ENCODE data around the gene MOV10. TPM values are rescaled to one million over a fixed set of nuclear protein-coding genes. Genes with fewer than 3 reads are reported as not detected.

MOV10 gene
- total and polyA plus RNA-seq, 2 donors (not counting 3 experiments of a cell fraction or from before 2014, with no cell fraction given): 97.1 to 113 TPM

DNA sequence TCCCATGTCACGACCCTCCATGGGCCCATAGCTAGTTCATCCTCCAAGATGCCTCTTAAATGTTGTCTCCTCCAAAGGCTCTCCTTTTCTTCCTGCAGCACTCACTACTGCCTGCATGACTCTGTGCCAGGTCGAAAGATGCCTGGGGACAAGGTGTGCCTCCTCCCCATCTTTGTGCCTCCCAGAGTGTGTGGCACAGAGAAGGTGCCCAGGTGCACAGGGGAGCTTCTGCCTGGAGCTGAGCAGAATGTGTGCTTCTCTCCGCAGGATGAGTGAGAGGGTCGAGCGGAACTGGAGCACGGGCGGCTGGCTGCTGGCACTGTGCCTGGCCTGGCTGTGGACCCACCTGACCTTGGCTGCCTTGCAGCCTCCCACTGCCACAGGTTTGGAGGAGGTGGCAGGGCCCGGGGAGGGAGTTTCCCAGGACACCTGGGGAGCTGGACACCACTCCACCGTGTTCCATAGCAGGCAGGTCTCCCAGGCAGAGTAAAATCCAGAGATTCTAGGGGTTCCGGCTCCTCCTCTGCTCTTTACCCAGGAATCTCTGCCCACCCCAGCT is 47.6 kb downstream of the MOV10 start:
- Histone ChIP-seq H3K27ac (ENCODE audit: insufficient read depth, low read depth, low read length) (no peak overlapping the region), H3K9me1 (replicated peaks; ENCODE audit: control insufficient read depth, extremely low read depth, insufficient read depth, low read length) (no peaks in the 10 kb centered on the region), H4K20me1 (replicated peaks; ENCODE audit: control insufficient read depth, extremely low read depth, insufficient read depth, low read length) (no peaks in the 10 kb centered on the region), H3K79me2 (ENCODE audit: control insufficient read depth, insufficient read depth, low read length) (no peaks in the 10 kb centered on the region), H3K27me3 (ENCODE audit: control insufficient read depth in 2 of 2, insufficient read depth in 2 of 2, low read length in 2 of 2) (no peaks in the 10 kb centered on the region), H3K4me3 (replicated peaks in 1 of 3; ENCODE audit: insufficient read depth in 1 of 3, low read depth in 1 of 3, low read length in 3 of 3) (no peak overlapping the region), H3K9me3 (replicated peaks; ENCODE audit: control insufficient read depth, insufficient read depth, low read length) (no peaks in the 10 kb centered on the region), H3K9ac (replicated peaks; ENCODE audit: extremely low read depth, insufficient read depth, low read length) (no peak overlapping the region), H3K4me1 (ENCODE audit: control insufficient read depth, extremely low read depth, insufficient read depth, low read length) (no peaks in the 10 kb centered on the region), H2AFZ (ENCODE audit: low read depth, low read length) (no peak overlapping the region), H3K4me2 (ENCODE audit: insufficient read depth, low read length) (no peak overlapping the region), H3K36me3 (ENCODE audit: control insufficient read depth in 2 of 2, extremely low read depth in 1 of 2, insufficient read depth in 2 of 2, low read length in 2 of 2) (no peaks in the 10 kb centered on the region)
- BruUV-seq (replicated peaks): no TSS peak
- DNase-seq (ENCODE audit: low read depth, low spot score) (no peak), FAIRE-seq (no peak)
- ChIA-PET CTCF (interaction anchor here (0.6 to 10.5 kb wide), 4 partner anchors 22 to 321 kb away, joined by 3 to 441 read pairs (median 4); no protein-coding TSS in a partner anchor), POLR2A (interaction anchor here (0.6 kb wide), 1 partner anchor 23 kb away, joined by 3 read pairs; no protein-coding TSS in a partner anchor)
- TF ChIP-seq POLR2AphosphoS5 (IDR thresholded peaks at IDR 0.05; ENCODE audit: insufficient read depth, low read depth, low read length): no peak
- dilution Hi-C loops (cut with MboI; ENCODE audit: extremely low pct_ligation_motif_present, low sequenced_read_pairs) (no loop called here), intact Hi-C loops (cut with micrococcal nuclease) (no loop called here)

DNA sequence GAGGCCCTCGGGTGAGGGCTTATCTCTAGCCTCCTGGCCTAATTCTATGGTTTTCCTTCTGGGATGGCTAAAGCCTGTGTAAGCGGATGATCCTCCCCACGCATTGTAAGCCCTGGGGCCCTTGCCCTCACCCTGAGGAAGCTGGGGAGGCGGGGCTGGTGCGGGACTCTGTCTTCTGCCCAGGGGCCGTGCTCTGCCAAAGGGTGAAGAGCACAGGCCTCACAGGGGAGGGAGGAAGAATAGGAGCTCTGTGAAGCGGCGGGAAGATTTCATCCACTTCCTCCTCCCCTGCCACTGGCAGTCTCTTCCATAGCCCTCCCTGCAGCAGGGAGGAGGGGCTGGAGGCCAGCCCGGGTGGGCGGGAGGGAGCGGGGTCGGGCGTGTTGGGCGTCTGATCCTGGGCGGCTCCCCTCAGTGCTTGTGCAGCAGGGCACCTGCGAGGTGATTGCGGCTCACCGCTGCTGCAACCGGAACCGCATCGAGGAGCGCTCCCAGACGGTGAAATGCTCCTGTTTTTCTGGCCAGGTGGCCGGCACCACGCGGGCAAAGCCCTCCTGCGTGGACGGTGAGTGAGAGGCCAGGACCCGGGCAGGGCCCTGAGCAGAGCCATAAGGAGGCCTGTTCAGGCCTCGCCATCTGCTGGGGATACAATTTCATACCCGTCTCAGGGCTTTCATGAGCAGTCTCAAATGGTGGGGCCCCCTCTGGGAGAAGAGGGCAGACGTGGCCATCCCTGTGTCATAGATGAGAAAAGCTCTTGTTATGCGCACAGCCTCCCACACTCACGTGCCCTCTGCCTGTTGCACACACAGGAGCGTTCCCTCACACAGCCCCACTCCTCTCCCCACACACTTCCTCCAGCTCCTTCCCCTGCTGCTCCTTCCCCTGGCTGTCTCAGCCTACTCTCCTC is 48.4 kb downstream of the MOV10 start:
- Histone ChIP-seq H3K36me3 (ENCODE audit: control insufficient read depth in 2 of 2, extremely low read depth in 1 of 2, insufficient read depth in 2 of 2, low read length in 2 of 2) (no peaks in the 10 kb centered on the region), H3K9me1 (replicated peaks; ENCODE audit: control insufficient read depth, extremely low read depth, insufficient read depth, low read length) (no peaks in the 10 kb centered on the region), H3K4me1 (ENCODE audit: control insufficient read depth, extremely low read depth, insufficient read depth, low read length) (no peaks in the 10 kb centered on the region), H3K9ac (replicated peaks; ENCODE audit: extremely low read depth, insufficient read depth, low read length) (no peak overlapping the region), H3K9me3 (replicated peaks; ENCODE audit: control insufficient read depth, insufficient read depth, low read length) (no peaks in the 10 kb centered on the region), H2AFZ (ENCODE audit: low read depth, low read length) (no peak overlapping the region), H3K27me3 (ENCODE audit: control insufficient read depth in 2 of 2, insufficient read depth in 2 of 2, low read length in 2 of 2) (no peaks in the 10 kb centered on the region), H3K79me2 (ENCODE audit: control insufficient read depth, insufficient read depth, low read length) (no peaks in the 10 kb centered on the region), H3K4me2 (ENCODE audit: insufficient read depth, low read length) (no peak overlapping the region), H3K27ac (ENCODE audit: insufficient read depth, low read depth, low read length) (no peak overlapping the region), H4K20me1 (replicated peaks; ENCODE audit: control insufficient read depth, extremely low read depth, insufficient read depth, low read length) (no peaks in the 10 kb centered on the region), H3K4me3 (replicated peaks in 1 of 3; ENCODE audit: insufficient read depth in 1 of 3, low read depth in 1 of 3, low read length in 3 of 3) (no peak overlapping the region)
- ChIA-PET POLR2A (interaction anchor here (0.6 kb wide), 1 partner anchor 22 kb away, joined by 3 read pairs; no protein-coding TSS in a partner anchor), CTCF (interaction anchor here (0.6 to 10.5 kb wide), 5 partner anchors 22 to 350 kb away, joined by 3 to 441 read pairs (median 3); partner anchors contain the start of gene LRIG2)
- dilution Hi-C loops (cut with MboI; ENCODE audit: extremely low pct_ligation_motif_present, low sequenced_read_pairs): no loop called here
- BruUV-seq (replicated peaks): no TSS peak
- no peak for TF ChIP-seq POLR2A (IDR thresholded peaks at IDR 0.05; ENCODE audit: low read depth, low read length)
- no peak for TF ChIP-seq EZH2 (IDR thresholded peaks at IDR 0.05; ENCODE audit: borderline replicate concordance, low read depth, low read length, severe bottlenecking)
- TF ChIP-seq GATA2 (IDR thresholded peaks at IDR 0.05; ENCODE audit: insufficient read depth, insufficient read length, low read depth, low read length): no peak
- TF ChIP-seq JUN (IDR thresholded peaks at IDR 0.05; ENCODE audit: borderline replicate concordance, insufficient read depth, insufficient read length, low read depth): no peak
- no peak for TF ChIP-seq POLR2AphosphoS5 (IDR thresholded peaks at IDR 0.05; ENCODE audit: insufficient read depth, low read depth, low read length)
- TF ChIP-seq MYC (IDR thresholded peaks at IDR 0.05; ENCODE audit: low read depth, low read length): no peak
- TF ChIP-seq, protein P1, sequence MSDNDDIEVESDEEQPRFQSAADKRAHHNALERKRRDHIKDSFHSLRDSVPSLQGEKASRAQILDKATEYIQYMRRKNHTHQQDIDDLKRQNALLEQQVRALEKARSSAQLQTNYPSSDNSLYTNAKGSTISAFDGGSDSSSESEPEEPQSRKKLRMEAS (IDR thresholded peaks at IDR 0.05; ENCODE audit: insufficient read depth, insufficient read length): no peak
- TF ChIP-seq FOS (IDR thresholded peaks at IDR 0.05; ENCODE audit: borderline replicate concordance, insufficient read depth, low read length): no peak
- TF ChIP-seq, protein P2, sequence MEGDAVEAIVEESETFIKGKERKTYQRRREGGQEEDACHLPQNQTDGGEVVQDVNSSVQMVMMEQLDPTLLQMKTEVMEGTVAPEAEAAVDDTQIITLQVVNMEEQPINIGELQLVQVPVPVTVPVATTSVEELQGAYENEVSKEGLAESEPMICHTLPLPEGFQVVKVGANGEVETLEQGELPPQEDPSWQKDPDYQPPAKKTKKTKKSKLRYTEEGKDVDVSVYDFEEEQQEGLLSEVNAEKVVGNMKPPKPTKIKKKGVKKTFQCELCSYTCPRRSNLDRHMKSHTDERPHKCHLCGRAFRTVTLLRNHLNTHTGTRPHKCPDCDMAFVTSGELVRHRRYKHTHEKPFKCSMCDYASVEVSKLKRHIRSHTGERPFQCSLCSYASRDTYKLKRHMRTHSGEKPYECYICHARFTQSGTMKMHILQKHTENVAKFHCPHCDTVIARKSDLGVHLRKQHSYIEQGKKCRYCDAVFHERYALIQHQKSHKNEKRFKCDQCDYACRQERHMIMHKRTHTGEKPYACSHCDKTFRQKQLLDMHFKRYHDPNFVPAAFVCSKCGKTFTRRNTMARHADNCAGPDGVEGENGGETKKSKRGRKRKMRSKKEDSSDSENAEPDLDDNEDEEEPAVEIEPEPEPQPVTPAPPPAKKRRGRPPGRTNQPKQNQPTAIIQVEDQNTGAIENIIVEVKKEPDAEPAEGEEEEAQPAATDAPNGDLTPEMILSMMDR (IDR thresholded peaks at IDR 0.05; ENCODE audit: extremely low read depth in 1 of 2, insufficient read depth in 1 of 2, low read depth in 1 of 2, low read length in 2 of 2): no peak
- DNase-seq (ENCODE audit: low read depth, low spot score): no peak
- FAIRE-seq: no peak
- intact Hi-C loops (cut with micrococcal nuclease): no loop called here
